SIG-M5 treated with dmso at 0.1 percent for 504 hours (cell line): Measurements from ENCODE around the gene TGM1.
"Not testable (repeated sequence)": the region's sequence is repeated elsewhere in the genome, so short reads cannot be mapped to it uniquely, and the experiment has no call there.

Experiments used
- DNase-seq: peaks from one replicate; lab custom pipeline; 2025; ENCODE audit not compliant: unreplicated experiment; lab: John Stamatoyannopoulos, UW

Gene TGM1

GRCh38 chr14:24234095-24235005 lies 28.6 kb downstream of the TGM1 start:
- DNase-seq, result no peak

- DNase-seq, result no peak
Measured at GRCh38 chr14:24233538-24233866, 29.5 kb downstream of the TGM1 start.

- peak; percentile 90 for DNase-seq
Measured at GRCh38 chr14:24232645-24233537, 30.1 kb downstream of the TGM1 start, which contains the start of gene GMPR2. Gene GMPR2 (plus strand): TSS chr14:24232929. CDS start chr14:24233254, 325 bp downstream.

- DNase-seq, result peak; percentile 94
Measured at GRCh38 chr14:24232121-24232644, 30.8 kb downstream of the TGM1 start, which contains the start of gene NEDD8. Gene NEDD8 (minus strand): TSS chr14:24232367. CDS start chr14:24232267, 100 bp downstream.

GRCh38 chr14:24231263-24232120 lies 31.5 kb downstream of the TGM1 start:
- DNase-seq, result peak; percentile 20

GRCh38 chr14:24228902-24229301 lies 34.1 kb downstream of the TGM1 start:
- DNase-seq, result no peak

- no peak for DNase-seq
Measured at GRCh38 chr14:24226473-24226872, 36.5 kb downstream of the TGM1 start.

- DNase-seq, result no peak
Measured at GRCh38 chr14:24224618-24225071, 38.3 kb downstream of the TGM1 start.

- not testable (repeated sequence) for DNase-seq
Measured at GRCh38 chr14:24222987-24223386, 40.0 kb downstream of the TGM1 start.

- no peak for DNase-seq
Measured at GRCh38 chr14:24219521-24219920, 43.5 kb downstream of the TGM1 start.

- no peak for DNase-seq
Measured at GRCh38 chr14:24219080-24219479, 43.9 kb downstream of the TGM1 start.

- DNase-seq, result not testable (repeated sequence)
Measured at GRCh38 chr14:24216876-24217275, 46.1 kb downstream of the TGM1 start.

- no peak for DNase-seq
Measured at GRCh38 chr14:24216345-24216699, 46.7 kb downstream of the TGM1 start.

- DNase-seq, result peak; percentile 93
Measured at GRCh38 chr14:24215495-24216344, 47.3 kb downstream of the TGM1 start, which contains the start of gene MDP1. Gene MDP1 (minus strand): TSS chr14:24216066. CDS start chr14:24215955, 111 bp downstream.

GRCh38 chr14:24213866-24214662 lies 48.9 kb downstream of the TGM1 start:
- DNase-seq, result no peak

GRCh38 chr14:24212924-24213865 lies 49.8 kb downstream of the TGM1 start, which contains the start of gene CHMP4A:
Gene CHMP4A (minus strand): TSS chr14:24213488. CDS start chr14:24213439, 49 bp downstream.
- peak; percentile 98 for DNase-seq

- DNase-seq, result no peak
Measured at GRCh38 chr14:24211311-24211710, 51.7 kb downstream of the TGM1 start.
